ENCODE measurements around the gene NRARP. TPM values are rescaled to one million over a fixed set of nuclear protein-coding genes. Genes with fewer than 3 reads are reported as not detected.
"Not testable (repeated sequence)": the region's sequence is repeated elsewhere in the genome, so short reads cannot be mapped to it uniquely, and the experiment has no call there.

NRARP gene
- polyA plus RNA-seq, 1 experiment = 0.17 TPM

DNA sequence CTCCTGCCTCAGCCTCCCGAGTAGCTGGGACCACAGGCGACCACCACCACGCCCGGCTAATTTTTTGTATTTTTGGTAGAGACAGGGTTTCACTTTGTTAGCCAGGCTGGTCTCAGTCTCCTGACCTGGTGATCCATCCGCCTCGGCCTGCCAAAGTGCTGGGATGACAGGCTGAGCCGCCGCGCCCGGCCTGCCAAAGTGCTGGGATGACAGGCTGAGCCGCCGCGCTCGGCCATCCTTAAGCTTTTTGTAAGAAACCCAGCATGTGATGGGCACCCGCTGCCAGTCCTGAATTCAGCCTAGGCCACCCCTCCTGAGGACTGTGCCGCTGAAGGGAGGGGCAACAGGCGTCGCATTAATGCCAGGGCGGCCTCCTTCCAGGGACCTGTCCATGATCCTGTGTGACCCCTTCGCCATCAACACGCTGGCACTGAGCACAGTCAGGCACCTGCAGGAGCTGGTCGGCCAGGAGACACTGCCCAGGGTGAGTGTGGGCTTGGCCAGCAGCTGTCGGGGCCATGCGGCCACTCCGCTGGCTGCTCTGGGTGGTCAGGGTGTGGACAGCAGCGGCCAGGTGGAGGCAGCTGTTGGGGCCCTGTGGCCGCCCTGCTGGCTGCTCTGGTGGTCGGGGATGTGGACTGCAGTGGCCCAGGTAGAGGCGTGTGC is 36.4 kb downstream of the NRARP start:
- H3K27me3 ChIP-seq (ENCODE audit: control insufficient read depth, insufficient read depth, low read length) = no peaks in the 10 kb centered on the region
- ChIA-PET CTCF (interaction anchor here (0.6 to 3.1 kb wide), 2 partner anchors 29 to 140 kb away, joined by 3 to 9 read pairs; no protein-coding TSS in a partner anchor), POLR2A (no interaction called here)
- TF ChIP-seq, protein P1, sequence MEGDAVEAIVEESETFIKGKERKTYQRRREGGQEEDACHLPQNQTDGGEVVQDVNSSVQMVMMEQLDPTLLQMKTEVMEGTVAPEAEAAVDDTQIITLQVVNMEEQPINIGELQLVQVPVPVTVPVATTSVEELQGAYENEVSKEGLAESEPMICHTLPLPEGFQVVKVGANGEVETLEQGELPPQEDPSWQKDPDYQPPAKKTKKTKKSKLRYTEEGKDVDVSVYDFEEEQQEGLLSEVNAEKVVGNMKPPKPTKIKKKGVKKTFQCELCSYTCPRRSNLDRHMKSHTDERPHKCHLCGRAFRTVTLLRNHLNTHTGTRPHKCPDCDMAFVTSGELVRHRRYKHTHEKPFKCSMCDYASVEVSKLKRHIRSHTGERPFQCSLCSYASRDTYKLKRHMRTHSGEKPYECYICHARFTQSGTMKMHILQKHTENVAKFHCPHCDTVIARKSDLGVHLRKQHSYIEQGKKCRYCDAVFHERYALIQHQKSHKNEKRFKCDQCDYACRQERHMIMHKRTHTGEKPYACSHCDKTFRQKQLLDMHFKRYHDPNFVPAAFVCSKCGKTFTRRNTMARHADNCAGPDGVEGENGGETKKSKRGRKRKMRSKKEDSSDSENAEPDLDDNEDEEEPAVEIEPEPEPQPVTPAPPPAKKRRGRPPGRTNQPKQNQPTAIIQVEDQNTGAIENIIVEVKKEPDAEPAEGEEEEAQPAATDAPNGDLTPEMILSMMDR (IDR thresholded peaks at IDR 0.05; ENCODE audit: insufficient read depth, low read depth, low read length) = no peak
- H3K36me3 ChIP-seq (ENCODE audit: control insufficient read depth, insufficient read depth, low read length) = peaks cover 24% of the 10 kb centered on the region
- H3K4me3 ChIP-seq (ENCODE audit: low read depth, low read length) = no peak overlapping the region
- no peak for DNase-seq (ENCODE audit: low read depth)

DNA sequence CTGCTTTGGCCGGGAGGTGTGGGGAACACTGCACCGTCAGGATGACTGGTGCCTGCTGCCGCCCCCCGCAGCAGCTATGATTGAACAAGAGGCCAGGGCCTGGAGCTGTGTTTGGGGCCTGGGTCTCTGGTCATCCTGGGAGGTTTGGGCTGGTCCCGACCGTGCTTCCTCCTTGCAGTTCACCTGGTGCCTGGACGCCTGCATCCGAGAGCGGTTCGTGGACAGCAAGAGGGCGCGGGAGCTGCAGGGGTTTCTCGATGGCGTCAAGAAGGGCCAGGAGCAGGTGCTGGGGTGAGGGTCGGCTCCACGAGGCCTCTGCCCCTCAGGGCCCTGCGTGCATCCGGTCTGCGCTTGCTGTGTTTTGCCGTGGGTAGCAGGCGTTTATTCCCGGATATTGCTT is 38.0 kb downstream of the NRARP start:
- DNase-seq (ENCODE audit: low read depth) = no peak
- POLR2A ChIA-PET = no interaction called here

DNA sequence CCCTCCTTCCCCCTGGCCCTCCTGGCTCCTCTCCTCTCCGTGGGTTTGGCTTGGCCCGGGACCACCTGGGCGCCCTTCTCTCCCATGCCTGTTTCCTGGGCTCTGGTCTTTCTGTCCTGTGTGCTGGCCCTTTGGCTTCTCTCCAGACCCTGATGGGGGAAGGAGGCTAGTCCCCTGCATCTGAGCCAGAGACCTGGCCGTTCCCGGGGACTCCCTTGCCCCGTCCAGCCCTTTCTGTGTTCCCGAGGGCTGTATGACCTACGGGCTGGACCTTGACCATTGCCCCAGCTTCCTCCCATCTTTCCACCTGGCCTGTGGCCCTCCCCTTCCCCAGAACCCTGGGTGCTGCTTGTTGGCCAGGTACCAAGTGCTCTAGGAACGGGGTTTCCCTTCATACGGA is 38.6 kb downstream of the NRARP start:
- H3K27me3 ChIP-seq (ENCODE audit: control insufficient read depth, insufficient read depth, low read length) = no peaks in the 10 kb centered on the region
- TF ChIP-seq, protein P1 (IDR thresholded peaks at IDR 0.05; ENCODE audit: insufficient read depth, low read depth, low read length) = no peak
- H3K36me3 ChIP-seq (ENCODE audit: control insufficient read depth, insufficient read depth, low read length) = peaks cover 25% of the 10 kb centered on the region
- CTCF ChIA-PET = no interaction called here
- DNase-seq (ENCODE audit: low read depth) = no peak
- POLR2A ChIA-PET = no interaction called here
- no peak overlapping the region for H3K4me3 ChIP-seq (ENCODE audit: low read depth, low read length)

More for the DNA sequence above, 38.0 kb downstream of the NRARP start:
- Histone ChIP-seq H3K4me3 (ENCODE audit: low read depth, low read length) (no peak overlapping the region), H3K27me3 (ENCODE audit: control insufficient read depth, insufficient read depth, low read length) (no peaks in the 10 kb centered on the region), H3K36me3 (ENCODE audit: control insufficient read depth, insufficient read depth, low read length) (peaks cover 27% of the 10 kb centered on the region)
- CTCF ChIA-PET = interaction anchor here (3.1 kb wide), 1 partner anchor 27 kb away, joined by 9 read pairs; no protein-coding TSS in a partner anchor
- TF ChIP-seq, protein P1 (IDR thresholded peaks at IDR 0.05; ENCODE audit: insufficient read depth, low read depth, low read length) = no peak

DNA sequence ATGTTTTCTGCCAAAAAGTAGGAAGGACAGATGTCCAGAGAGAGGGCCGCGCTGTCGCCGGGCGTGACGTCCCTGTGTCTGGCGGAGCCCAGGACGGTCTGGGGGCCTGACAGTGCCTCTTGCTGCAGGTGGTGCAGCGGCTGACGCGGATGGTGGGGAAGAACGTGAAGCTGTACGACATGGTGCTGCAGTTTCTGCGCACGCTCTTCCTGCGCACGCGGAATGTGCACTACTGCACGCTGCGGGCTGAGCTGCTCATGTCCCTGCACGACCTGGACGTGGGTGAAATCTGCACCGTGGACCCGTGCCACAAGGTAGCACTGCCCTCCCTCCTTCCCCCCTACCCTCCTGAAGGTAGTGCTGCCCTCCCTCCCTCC is 39.2 kb downstream of the NRARP start:
- Histone ChIP-seq H3K27me3 (ENCODE audit: control insufficient read depth, insufficient read depth, low read length) (no peaks in the 10 kb centered on the region), H3K36me3 (ENCODE audit: control insufficient read depth, insufficient read depth, low read length) (peaks cover 25% of the 10 kb centered on the region), H3K4me3 (ENCODE audit: low read depth, low read length) (no peak overlapping the region)
- TF ChIP-seq, protein P1 (IDR thresholded peaks at IDR 0.05; ENCODE audit: insufficient read depth, low read depth, low read length) = no peak
- DNase-seq (ENCODE audit: low read depth) = no peak
- ChIA-PET CTCF (interaction anchor here (1.1 to 1.2 kb wide), 2 partner anchors 22 to 26 kb away, joined by 3 to 4 read pairs; partner anchors contain the start of gene TUBB4B), POLR2A (no interaction called here)

DNA sequence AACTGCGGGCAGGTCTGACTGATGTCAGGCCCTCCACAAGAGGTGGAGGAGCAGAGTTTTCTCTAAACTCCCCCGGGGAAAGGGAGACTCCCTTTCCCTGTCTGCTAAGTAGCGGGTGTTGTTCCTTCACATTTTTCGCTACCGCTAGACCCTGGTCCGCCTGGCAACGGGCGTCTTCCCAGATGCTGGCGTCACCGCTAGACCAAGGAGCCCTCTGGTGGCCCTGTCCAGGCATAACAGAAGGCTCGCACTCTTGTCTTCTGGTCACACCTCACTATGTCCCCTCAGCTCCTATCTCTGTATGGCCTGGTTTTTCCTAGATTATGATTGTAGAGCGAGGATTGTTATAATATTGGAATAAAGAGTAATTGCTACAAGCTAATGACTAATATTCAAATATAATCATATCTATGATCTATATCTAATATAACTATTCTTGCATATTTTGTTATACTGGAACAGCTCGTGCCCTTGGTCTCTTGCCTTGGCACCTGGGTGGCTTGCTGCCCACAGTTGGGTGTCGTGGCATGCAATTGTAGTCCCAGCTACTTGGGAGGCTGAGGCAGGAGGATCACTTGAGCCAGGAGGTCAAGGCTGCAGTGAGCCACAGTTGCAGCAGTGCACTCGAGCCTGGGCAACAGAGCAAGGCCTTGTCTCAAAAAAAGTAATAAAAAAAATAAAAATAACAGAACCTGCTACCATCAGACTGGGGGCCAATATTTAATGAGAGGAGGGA is 39.7 kb downstream of the NRARP start:
- POLR2A ChIA-PET = not testable (repeated sequence)

More for the DNA sequence above, 39.7 kb downstream of the NRARP start:
- TF ChIP-seq, protein P1 (IDR thresholded peaks at IDR 0.05; ENCODE audit: insufficient read depth, low read depth, low read length) = peak; percentile 55
- not testable (repeated sequence) for DNase-seq (ENCODE audit: low read depth); H3K4me3 ChIP-seq (ENCODE audit: low read depth, low read length); H3K27me3 ChIP-seq (ENCODE audit: control insufficient read depth, insufficient read depth, low read length)
- H3K36me3 ChIP-seq (ENCODE audit: control insufficient read depth, insufficient read depth, low read length) = peaks cover 24% of the 10 kb centered on the region
- CTCF ChIA-PET = interaction anchor here (1.1 to 1.9 kb wide), 5 partner anchors 11 to 26 kb away, joined by 3 to 6 read pairs (median 3); partner anchors contain the start of gene TUBB4B

Measured in BJ (cell line).